ENCODE measurements around the gene XG. TPM values are rescaled to one million over a fixed set of nuclear protein-coding genes. Genes with fewer than 3 reads are reported as not detected.

Gene XG
- total RNA-seq, 1 donor from 2014 or later: not detected

GRCh38 chrX:2829469-2830246 is 77.8 kb downstream of the XG start:
- intact Hi-C loops (cut with micrococcal nuclease): no loop called here
- ChIA-PET CTCF (no interaction called here), POLR2A (no interaction called here)

GRCh38 chrX:2831471-2832228 is 79.8 kb downstream of the XG start:
- Mint-ChIP-seq H3K4me3 (no peak overlapping the region), H3K36me3 (ENCODE audit: low read depth) (no peaks in the 10 kb centered on the region), H3K27ac (no peak overlapping the region), H3K9me3 (peaks cover 5% of the 10 kb centered on the region), H3K4me1 (no peaks in the 10 kb centered on the region), H3K27me3 (peaks cover 10% of the 10 kb centered on the region)
- no peak for TF ChIP-seq CTCF (IDR thresholded peaks at IDR 0.05)
- POLR2A ChIA-PET: no interaction called here
- DNase-seq (no peak), ATAC-seq (ENCODE audit: low read depth) (no peak)
- intact Hi-C loops (cut with micrococcal nuclease): no loop called here
- CTCF ChIA-PET: no interaction called here

More at GRCh38 chrX:2829469-2830246, 77.8 kb downstream of the XG start:
- Mint-ChIP-seq H3K27me3 (peaks cover 10% of the 10 kb centered on the region), H3K4me3 (no peak overlapping the region), H3K4me1 (no peaks in the 10 kb centered on the region), H3K36me3 (ENCODE audit: low read depth) (no peaks in the 10 kb centered on the region), H3K9me3 (no peaks in the 10 kb centered on the region), H3K27ac (no peak overlapping the region)
- ATAC-seq (ENCODE audit: low read depth) (no peak), DNase-seq (no peak)
- TF ChIP-seq CTCF (IDR thresholded peaks at IDR 0.05): no peak

GRCh38 chrX:2837961-2838360 is 86.1 kb downstream of the XG start:
- no peak for DNase-seq

GRCh38 chrX:2840961-2841360 is 89.1 kb downstream of the XG start:
- Mint-ChIP-seq H3K4me3 (no peak overlapping the region), H3K27ac (no peak overlapping the region), H3K27me3 (no peaks in the 10 kb centered on the region), H3K9me3 (peaks cover 9% of the 10 kb centered on the region), H3K4me1 (no peaks in the 10 kb centered on the region), H3K36me3 (ENCODE audit: low read depth) (no peaks in the 10 kb centered on the region)
- no peak for DNase-seq
- no peak for TF ChIP-seq CTCF (IDR thresholded peaks at IDR 0.05)
- ATAC-seq (ENCODE audit: low read depth): no peak
- intact Hi-C loops (cut with micrococcal nuclease): no loop called here
- POLR2A ChIA-PET: no interaction called here
- CTCF ChIA-PET: no interaction called here

More at GRCh38 chrX:2837961-2838360, 86.1 kb downstream of the XG start:
- no peak for TF ChIP-seq CTCF (IDR thresholded peaks at IDR 0.05)
- peaks cover 12% of the 10 kb centered on the region for H3K9me3 Mint-ChIP-seq
- CTCF ChIA-PET: no interaction called here
- intact Hi-C loops (cut with micrococcal nuclease): no loop called here
- H3K4me3 Mint-ChIP-seq: no peak overlapping the region
- POLR2A ChIA-PET: no interaction called here
- no peak overlapping the region for H3K27ac Mint-ChIP-seq
- peaks cover 7% of the 10 kb centered on the region for H3K27me3 Mint-ChIP-seq
- H3K4me1 Mint-ChIP-seq: no peaks in the 10 kb centered on the region
- no peaks in the 10 kb centered on the region for H3K36me3 Mint-ChIP-seq (ENCODE audit: low read depth)
- no peak for ATAC-seq (ENCODE audit: low read depth)

GRCh38 chrX:2841537-2841936 is 89.7 kb downstream of the XG start:
- H3K27ac Mint-ChIP-seq: no peak overlapping the region
- no peak for DNase-seq
- ChIA-PET CTCF (no interaction called here), POLR2A (no interaction called here)
- no peaks in the 10 kb centered on the region for H3K36me3 Mint-ChIP-seq (ENCODE audit: low read depth)
- H3K4me3 Mint-ChIP-seq: no peak overlapping the region
- H3K4me1 Mint-ChIP-seq: no peaks in the 10 kb centered on the region
- peaks cover 7% of the 10 kb centered on the region for H3K9me3 Mint-ChIP-seq
- intact Hi-C loops (cut with micrococcal nuclease): no loop called here
- no peak for ATAC-seq (ENCODE audit: low read depth)
- H3K27me3 Mint-ChIP-seq: no peaks in the 10 kb centered on the region
- no peak for TF ChIP-seq CTCF (IDR thresholded peaks at IDR 0.05)

Data from activated B cell treated with CpG ODN at 0.5 μM for 24 hours (primary cell).